ENCODE measurements around the gene CLDN6.
"Not testable (repeated sequence)": the region's sequence is repeated elsewhere in the genome, so short reads cannot be mapped to it uniquely, and the experiment has no call there.

Gene CLDN6

DNA sequence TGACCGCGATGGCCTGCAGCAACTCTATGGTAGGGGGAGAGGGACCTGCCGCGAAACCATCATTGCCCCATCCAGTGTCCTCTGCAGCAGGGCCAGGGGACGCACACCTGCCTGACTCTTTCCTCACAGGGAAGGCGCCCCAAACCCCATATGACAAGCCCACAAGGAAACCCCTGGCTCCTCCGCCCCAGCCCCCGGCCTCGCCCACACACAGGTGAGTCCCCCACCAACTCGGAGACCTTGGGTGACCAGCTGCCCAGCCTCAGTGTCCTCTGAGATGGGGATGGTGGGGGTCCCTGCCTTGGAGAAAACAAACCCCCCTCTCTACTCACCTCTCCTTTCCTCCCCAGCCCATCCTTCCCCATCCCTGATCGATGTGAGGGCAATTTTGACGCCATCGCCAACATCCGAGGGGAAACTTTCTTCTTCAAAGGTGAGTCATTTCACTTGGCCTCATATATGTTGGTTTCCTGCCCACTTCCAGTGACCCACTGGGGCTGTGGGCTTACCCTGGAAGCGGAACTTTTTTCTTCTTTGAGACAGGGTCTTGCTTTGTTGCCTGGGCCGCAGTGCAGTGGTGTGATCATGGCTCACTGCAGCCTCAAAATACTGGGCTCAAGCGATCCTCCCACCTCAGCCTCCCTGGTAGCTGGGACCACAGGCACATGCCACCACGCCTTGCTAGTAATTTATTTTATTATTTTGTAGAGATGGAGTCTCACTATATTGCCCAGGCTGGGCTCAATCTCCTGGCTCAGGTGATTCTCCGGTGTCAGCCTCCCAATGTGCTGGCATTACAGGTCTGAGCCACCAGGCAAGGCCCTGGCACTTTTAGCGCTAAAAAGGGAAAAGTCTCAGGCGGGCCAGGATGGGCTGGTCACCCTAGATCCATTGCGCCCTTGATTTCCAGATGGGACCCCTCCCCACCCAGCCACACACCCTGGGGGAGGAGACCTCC, 39.5 kb upstream of the CLDN6 start:
- Histone ChIP-seq H3K27me3 (replicated peaks; ENCODE audit: control insufficient read depth, insufficient read depth, low read length) (no peaks in the 10 kb centered on the region), H3K36me3 (ENCODE audit: control insufficient read depth, insufficient read depth, low read length) (no peaks in the 10 kb centered on the region; the same call in 1 of the 2 replicates), H3K4me3 (replicated peaks; ENCODE audit: low read depth, low read length) (peak overlapping the region; percentile 98)
- no peak for DNase-seq (ENCODE audit: extremely low read depth, insufficient read length)
- TF ChIP-seq, protein P1, sequence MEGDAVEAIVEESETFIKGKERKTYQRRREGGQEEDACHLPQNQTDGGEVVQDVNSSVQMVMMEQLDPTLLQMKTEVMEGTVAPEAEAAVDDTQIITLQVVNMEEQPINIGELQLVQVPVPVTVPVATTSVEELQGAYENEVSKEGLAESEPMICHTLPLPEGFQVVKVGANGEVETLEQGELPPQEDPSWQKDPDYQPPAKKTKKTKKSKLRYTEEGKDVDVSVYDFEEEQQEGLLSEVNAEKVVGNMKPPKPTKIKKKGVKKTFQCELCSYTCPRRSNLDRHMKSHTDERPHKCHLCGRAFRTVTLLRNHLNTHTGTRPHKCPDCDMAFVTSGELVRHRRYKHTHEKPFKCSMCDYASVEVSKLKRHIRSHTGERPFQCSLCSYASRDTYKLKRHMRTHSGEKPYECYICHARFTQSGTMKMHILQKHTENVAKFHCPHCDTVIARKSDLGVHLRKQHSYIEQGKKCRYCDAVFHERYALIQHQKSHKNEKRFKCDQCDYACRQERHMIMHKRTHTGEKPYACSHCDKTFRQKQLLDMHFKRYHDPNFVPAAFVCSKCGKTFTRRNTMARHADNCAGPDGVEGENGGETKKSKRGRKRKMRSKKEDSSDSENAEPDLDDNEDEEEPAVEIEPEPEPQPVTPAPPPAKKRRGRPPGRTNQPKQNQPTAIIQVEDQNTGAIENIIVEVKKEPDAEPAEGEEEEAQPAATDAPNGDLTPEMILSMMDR (IDR thresholded peaks at IDR 0.05; ENCODE audit: insufficient read depth, low read length, poor library complexity, severe bottlenecking), result no peak

DNA sequence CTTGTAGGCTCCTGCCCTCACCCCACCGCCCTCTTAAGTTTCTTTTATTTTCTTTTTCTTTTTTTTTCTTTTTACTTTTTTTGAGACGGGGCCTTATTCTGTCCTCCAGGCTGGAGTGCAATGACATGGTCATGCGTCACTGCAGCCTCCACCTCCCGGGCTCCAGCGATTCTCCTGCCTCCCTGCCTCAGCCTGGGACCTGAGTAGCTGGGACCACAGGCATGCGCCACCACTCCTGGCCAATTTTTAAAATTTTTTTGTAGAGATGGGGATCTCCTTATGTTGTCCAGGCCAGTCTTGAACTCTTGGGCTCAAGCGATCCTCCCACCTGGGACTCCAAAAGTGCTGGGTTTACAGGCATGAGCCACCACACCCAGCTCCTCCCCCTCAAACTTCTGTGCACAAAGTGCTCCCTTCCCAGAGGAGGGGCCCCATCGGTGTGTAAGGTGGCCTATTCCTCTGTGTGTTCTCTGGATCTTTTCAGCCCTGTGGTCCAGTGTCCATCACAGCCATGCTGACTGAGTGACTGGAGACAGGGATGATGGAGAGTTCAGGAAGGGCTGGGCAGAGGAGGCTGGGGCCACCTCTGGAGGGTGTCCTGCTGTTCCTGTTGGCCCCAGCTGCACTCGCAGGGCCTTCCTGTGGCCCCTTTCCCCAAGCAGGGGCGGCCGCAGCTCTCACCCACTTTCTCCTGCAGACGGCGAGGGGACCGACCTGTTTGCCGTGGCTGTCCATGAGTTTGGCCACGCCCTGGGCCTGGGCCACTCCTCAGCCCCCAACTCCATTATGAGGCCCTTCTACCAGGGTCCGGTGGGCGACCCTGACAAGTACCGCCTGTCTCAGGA, 38.6 kb upstream of the CLDN6 start:
- H3K4me3 ChIP-seq (replicated peaks; ENCODE audit: low read depth, low read length), result no peak overlapping the region
- H3K27me3 ChIP-seq (replicated peaks; ENCODE audit: control insufficient read depth, insufficient read depth, low read length), result no peaks in the 10 kb centered on the region
- TF ChIP-seq, protein P1 (IDR thresholded peaks at IDR 0.05; ENCODE audit: insufficient read depth, low read length, poor library complexity, severe bottlenecking), result no peak
- no peaks in the 10 kb centered on the region; the same call in 1 of the 2 replicates for H3K36me3 ChIP-seq (ENCODE audit: control insufficient read depth, insufficient read depth, low read length)
- no peak for DNase-seq (ENCODE audit: extremely low read depth, insufficient read length)

DNA sequence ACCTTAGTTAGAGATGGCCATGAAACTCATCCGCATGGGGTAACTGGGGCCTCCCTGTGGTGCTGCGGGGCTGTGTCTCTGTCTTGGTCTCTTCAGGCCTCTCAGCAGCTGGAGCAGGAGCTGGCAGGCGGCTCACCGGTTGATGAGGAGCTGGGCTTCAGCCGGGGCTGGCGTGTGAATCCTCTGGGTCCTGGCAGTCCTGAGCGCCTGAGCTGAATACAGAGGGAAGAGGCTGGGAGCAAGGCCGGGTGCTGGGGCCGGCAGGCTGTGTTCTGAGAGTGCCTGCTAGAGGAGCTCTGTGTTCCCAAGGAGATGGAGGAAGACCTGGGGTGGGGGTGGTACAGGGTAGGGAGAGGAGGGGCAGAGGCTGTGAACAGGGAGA, 37.7 kb upstream of the CLDN6 start:
- not testable (repeated sequence) for H3K4me3 ChIP-seq (replicated peaks; ENCODE audit: low read depth, low read length); H3K36me3 ChIP-seq (ENCODE audit: control insufficient read depth, insufficient read depth, low read length); DNase-seq (ENCODE audit: extremely low read depth, insufficient read length); H3K27me3 ChIP-seq (replicated peaks; ENCODE audit: control insufficient read depth, insufficient read depth, low read length)

DNA sequence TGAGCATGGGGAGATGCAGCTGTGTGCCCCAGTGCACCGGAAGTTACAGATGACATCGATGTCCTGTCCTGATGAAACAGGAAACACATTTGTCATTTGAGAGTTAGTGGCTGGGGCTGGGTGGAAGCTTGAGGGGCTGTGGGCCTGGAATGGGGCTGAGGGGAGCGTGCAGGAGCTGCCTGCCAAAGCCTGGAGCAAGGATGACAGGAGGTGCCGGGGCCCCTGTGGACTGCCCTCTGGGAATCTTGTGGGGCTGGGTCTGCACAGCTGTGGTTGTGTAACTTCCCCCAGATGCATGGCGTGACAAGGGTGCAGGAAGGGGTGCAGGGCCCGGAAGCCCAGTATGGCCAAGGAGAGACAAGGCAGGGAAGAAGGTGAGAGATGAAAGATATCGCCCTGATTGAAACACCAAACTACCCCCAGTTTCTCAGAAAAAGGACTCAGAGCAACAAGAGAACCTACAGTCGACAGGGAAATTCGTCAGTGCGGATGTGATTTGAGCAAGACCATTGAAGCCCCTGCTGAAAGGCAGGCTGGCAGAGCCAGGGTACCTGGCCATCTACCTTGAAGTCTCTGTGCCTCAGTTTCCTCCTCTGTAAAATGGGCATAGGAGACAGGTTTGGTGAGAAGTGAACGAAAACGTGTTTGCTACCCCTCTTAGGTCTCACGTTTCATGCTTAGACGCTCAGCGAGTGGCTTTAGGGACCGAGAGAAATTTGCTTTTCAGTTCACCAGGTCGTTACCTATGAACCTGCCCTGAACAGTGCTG, 37.2 kb upstream of the CLDN6 start:
- H3K36me3 ChIP-seq (ENCODE audit: control insufficient read depth, insufficient read depth, low read length), result no peaks in the 10 kb centered on the region; the same call in 1 of the 2 replicates
- DNase-seq (ENCODE audit: extremely low read depth, insufficient read length), result no peak
- TF ChIP-seq, protein P1 (IDR thresholded peaks at IDR 0.05; ENCODE audit: insufficient read depth, low read length, poor library complexity, severe bottlenecking), result no peak
- H3K27me3 ChIP-seq (replicated peaks; ENCODE audit: control insufficient read depth, insufficient read depth, low read length), result no peaks in the 10 kb centered on the region
- H3K4me3 ChIP-seq (replicated peaks; ENCODE audit: low read depth, low read length), result no peak overlapping the region

DNA sequence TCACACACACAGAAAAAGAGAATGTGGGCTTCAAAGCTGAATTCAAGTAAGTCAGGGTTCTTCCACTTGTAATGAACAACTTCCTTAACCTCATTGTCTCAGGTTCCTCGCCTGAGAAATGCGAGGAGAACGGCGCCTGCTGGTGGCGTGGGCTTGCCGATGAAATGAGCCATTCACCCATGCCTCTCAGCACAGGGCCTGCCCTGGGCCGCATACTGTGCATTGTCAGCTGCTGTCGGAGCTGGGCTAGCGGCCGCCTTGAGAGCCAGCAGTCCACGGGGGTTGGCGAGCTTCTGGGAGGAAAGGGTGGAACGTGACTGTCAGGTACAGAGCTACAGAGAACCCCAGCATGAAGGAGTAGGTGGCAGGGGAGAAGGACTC, 35.3 kb upstream of the CLDN6 start:
- not testable (repeated sequence) for H3K27me3 ChIP-seq (replicated peaks; ENCODE audit: control insufficient read depth, insufficient read depth, low read length); H3K4me3 ChIP-seq (replicated peaks; ENCODE audit: low read depth, low read length); DNase-seq (ENCODE audit: extremely low read depth, insufficient read length); H3K36me3 ChIP-seq (ENCODE audit: control insufficient read depth, insufficient read depth, low read length)

DNA sequence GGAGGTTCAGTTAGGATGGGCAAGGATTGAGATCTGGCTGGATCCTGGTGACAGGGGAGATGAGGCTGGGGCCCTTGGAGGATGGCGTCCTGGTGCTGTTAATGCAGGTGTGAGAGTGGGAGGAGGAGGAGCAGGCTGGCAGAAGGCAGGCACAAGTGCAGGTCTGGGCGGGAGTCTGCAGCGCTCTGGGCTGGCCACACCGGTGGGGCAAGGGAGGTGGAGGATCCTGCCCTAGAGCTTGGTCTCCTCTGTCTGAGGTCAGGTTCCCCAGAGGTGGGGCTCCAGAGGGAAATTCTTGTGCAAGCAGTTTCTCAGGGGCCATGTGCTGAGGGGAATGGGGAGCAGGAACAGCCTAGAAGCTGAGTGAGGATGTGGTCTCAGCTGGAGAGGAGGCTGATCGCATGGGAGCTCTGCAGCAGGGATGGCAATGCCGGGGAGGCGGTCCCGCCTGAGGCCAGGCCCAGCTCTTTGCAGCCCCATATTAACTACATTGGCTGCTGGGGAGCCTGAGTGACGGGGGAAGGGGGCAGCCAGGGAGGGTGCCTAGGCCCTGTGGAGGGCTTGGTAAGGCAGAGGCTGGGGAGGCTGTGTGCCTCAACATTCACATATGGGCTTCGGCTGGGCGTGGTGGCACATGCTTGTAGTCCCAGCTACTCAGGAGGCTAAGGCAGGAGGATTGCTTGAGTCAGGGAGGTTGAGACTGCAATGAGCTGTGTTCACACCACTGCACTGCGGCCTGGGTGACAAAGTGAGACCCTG, 34.8 kb upstream of the CLDN6 start:
- not testable (repeated sequence) for DNase-seq (ENCODE audit: extremely low read depth, insufficient read length)

More for the DNA sequence above, 34.8 kb upstream of the CLDN6 start:
- not testable (repeated sequence) for H3K4me3 ChIP-seq (replicated peaks; ENCODE audit: low read depth, low read length); H3K36me3 ChIP-seq (ENCODE audit: control insufficient read depth, insufficient read depth, low read length); H3K27me3 ChIP-seq (replicated peaks; ENCODE audit: control insufficient read depth, insufficient read depth, low read length)

Data from GM06990 (cell line).